HepG2 (cell line): ENCODE data around the gene CPSF4. TPM values are rescaled to one million over a fixed set of nuclear protein-coding genes. Genes with fewer than 3 reads are reported as not detected.

ENCODE experiments used
- ATAC-seq: fragments of 200-7000 bp; cut with Tn5 transposase; 3 replicates; pipeline ENCODE4 v1.9.1; 2020; ENCODE audit warnings: mild to moderate bottlenecking, moderate library complexity
- BruUV-seq: library from RNA; stranded (reverse); fragments of 400-500 nt; replicated peaks from 2 replicates; lab custom pipeline; 2021; lab: Mats Ljungman, UMichigan
- CTCF ChIA-PET: fragments of 300-600 bp; formaldehyde crosslinking; extraction: SDS; loops from one replicate; lab custom pipeline; 2021; ENCODE audit warnings: low total read pairs, inconsistent platforms, low intra/inter-chr PET ratio; lab: Yijun Ruan, JAX
- POLR2A ChIA-PET: fragments of 350-600 bp; sonication (Branson Sonifier 250); formaldehyde crosslinking; loops from one replicate; lab custom pipeline; 2020; ENCODE audit warnings: antibody characterized with exemption, inconsistent platforms; lab: Yijun Ruan, JAX
- DNase-seq: peaks from one replicate; pipeline ENCODE4 v3.0.0-alpha.2; 2015; ENCODE audit warnings: low spot score
- FAIRE-seq: peaks from 3 replicates; lab custom pipeline; 2011; peaks lifted over from hg19 to GRCh38; lab: Jason Lieb, UNC
- H2AFZ ChIP-seq: one replicate; pipeline ENCODE4 v1.6.1; 2011; ENCODE audit warnings: low read length, inconsistent platforms
- H3K27ac ChIP-seq: fragments of 300-600 bp; 3 replicates; pipeline ENCODE4 v1.8.0; 2011; ENCODE audit warnings: mixed run types, mild to moderate bottlenecking, mixed read lengths, low read length, inconsistent platforms; ENCODE audit not compliant: insufficient read depth; ENCODE audit errors: extremely low read length
- H3K27me3 ChIP-seq, 2 experiments: fragments of 200-600 bp in 1 of 2; 2 replicates in 1 of 2; 3 replicates in 1 of 2; pipeline versions ENCODE4 v1.6.0 to v1.8.0; 2011; ENCODE audit warnings: low read length in 2 of 2, mild to moderate bottlenecking in 2 of 2, moderate library complexity in 2 of 2, inconsistent platforms in 1 of 2; ENCODE audit not compliant: insufficient read depth in 2 of 2, control insufficient read depth in 1 of 2
- H3K36me3 ChIP-seq, 2 experiments: fragments of 200-600 bp in 1 of 2; replicated peaks in 1 of 2; 2 replicates in 1 of 2; 3 replicates in 1 of 2; pipeline versions ENCODE4 v1.5.1 to v1.8.0; 2011; ENCODE audit warnings: low read length in 2 of 2, inconsistent platforms in 1 of 2; ENCODE audit not compliant: insufficient read depth in 2 of 2, control insufficient read depth in 1 of 2
- H3K4me1 ChIP-seq: 2 replicates; pipeline ENCODE4 v1.5.1; 2012; ENCODE audit warnings: low read length, inconsistent platforms; ENCODE audit not compliant: insufficient read depth
- H3K4me2 ChIP-seq: 2 replicates; pipeline ENCODE4 v1.6.0; 2011; ENCODE audit warnings: low read depth, low read length, inconsistent platforms
- H3K4me3 ChIP-seq, 3 experiments: fragments of 200-600 bp in 1 of 3; sonication (generic), shearing (Covaris generic) in 1 of 3; replicated peaks in 1 of 3; 2 replicates each; pipeline ENCODE4 v1.5.1; 2011 to 2016; ENCODE audit warnings: low read length in 3 of 3, inconsistent platforms in 2 of 3, low read depth in 2 of 3, mild to moderate bottlenecking in 2 of 3, control low read depth in 1 of 3, mixed read lengths in 1 of 3; ENCODE audit not compliant: insufficient read depth in 1 of 3
- H3K79me2 ChIP-seq: one replicate; pipeline ENCODE4 v1.6.1; 2011; ENCODE audit warnings: low read length, inconsistent platforms; ENCODE audit not compliant: insufficient read depth
- H3K9ac ChIP-seq: 2 replicates; pipeline ENCODE4 v1.6.0; 2011; ENCODE audit warnings: mild to moderate bottlenecking, low read depth, low read length, inconsistent platforms; ENCODE audit not compliant: insufficient read depth
- H3K9me3 ChIP-seq: 2 replicates; pipeline ENCODE4 v1.5.1; 2012; ENCODE audit warnings: mild to moderate bottlenecking, low read length
- H4K20me1 ChIP-seq: 2 replicates; pipeline ENCODE4 v1.6.0; 2011; ENCODE audit warnings: inconsistent platforms, mild to moderate bottlenecking, low read length, moderate library complexity; ENCODE audit not compliant: insufficient read depth
- RBFOX2 ChIP-seq: fragments of 200-400 bp; formaldehyde crosslinking; IDR thresholded peaks from 2 replicates; pipeline ENCODE4 v1.6.1; 2017; ENCODE audit warnings: low read depth, mild to moderate bottlenecking, low read length
- ZBTB38 ChIP-seq: sonication (generic); formaldehyde crosslinking; IDR thresholded peaks from 2 replicates; pipeline ENCODE4 v1.5.1; 2020; ENCODE audit warnings: mild to moderate bottlenecking, missing genetic modification reagents
- ZSCAN20 ChIP-seq: sonication (generic); formaldehyde crosslinking; IDR thresholded peaks from 2 replicates; pipeline ENCODE4 v1.4.0; 2020; ENCODE audit warnings: missing genetic modification reagents, mild to moderate bottlenecking, borderline replicate concordance
- WGBS: methylation state at CpG from one replicate; pipeline ENCODE4 v1.1.6; 2017; ENCODE audit warnings: low lambda C conversion rate; 5-methylcytosine and 5-hydroxymethylcytosine counted together
- in situ Hi-C: cut with HindIII; loops from 2 replicates; pipeline ENCODE4 v1.10.0; 2017; ENCODE audit warnings: low pct_unique_long_range_greater_than_20kb; ENCODE audit not compliant: extremely low pct_ligation_motif_present
- intact Hi-C: fragments of 100-400 bp; cut with micrococcal nuclease; formaldehyde crosslinking; loops from one replicate; pipeline ENCODE4 v1.10.0; 2022; ENCODE audit not compliant: unreplicated experiment
- polyA plus RNA-seq, 8 experiments: library from polyadenylated mRNA; depleted of rRNA in 3 of 8; stranded (reverse) in 7 of 8; unstranded in 1 of 8; fragments of >200 nt; fragmentation: Illumina TruSeq in 4 of 8; extraction: Trizol in 4 of 8; gene quantifications; 2 replicates each; pipeline versions ENCODE4 v1.2.1 to v1.2.3, GENCODE V29; 2011 to 2016; ENCODE audit warnings: low read depth in 4 of 8, missing spikeins in 1 of 8, mixed read lengths in 1 of 8; ENCODE audit not compliant: insufficient read depth in 1 of 8
- total RNA-seq, 5 experiments: library from RNA; depleted of rRNA; stranded (reverse); fragments of >200 nt; fragmentation: Illumina TruSeq; extraction: Trizol; gene quantifications; 2 replicates each; pipeline ENCODE4 v1.2.3, GENCODE V29; 2016; ENCODE audit warnings: low read depth in 1 of 5
- TF ChIP-seq, protein P1 (sequence below): sonication (generic); formaldehyde crosslinking; IDR thresholded peaks from 2 replicates; pipeline ENCODE4 v1.8.1; 2023; ENCODE audit warnings: mild to moderate bottlenecking, missing genetic modification reagents

CPSF4 gene
- total and polyA plus RNA-seq, 2 of the 13 experiments (the other 11 are each of a cell fraction or from before 2014, with no cell fraction given), result 34.1 to 49.6 TPM

GRCh38 chr7:99396418-99397296 lies 42.1 kb upstream of the CPSF4 start:
- Histone ChIP-seq H3K4me2 (no peak overlapping the region), H3K79me2 (no peaks in the 10 kb centered on the region), H3K4me3 (no peak overlapping the region), H3K9ac (no peak overlapping the region), H2AFZ (no peak overlapping the region), H3K9me3 (no peaks in the 10 kb centered on the region), H3K4me1 (no peaks in the 10 kb centered on the region), H3K36me3 (peaks cover 33 to 83% of the 10 kb centered on the region in 2 experiments; a peak in 4 of 5 replicates), H3K27ac (no peak overlapping the region), H4K20me1 (no peaks in the 10 kb centered on the region), H3K27me3 (no peaks in the 10 kb centered on the region)
- WGBS, result 98% methylated on average over 20 of the region's 21 CpGs
- DNase-seq, result no peak
- ChIA-PET POLR2A (interaction anchor here (1.9 kb wide), 1 partner anchor 12 kb away, joined by 7 read pairs; the partner anchor contains the start of genes BUD31 and PDAP1), CTCF (interaction anchor here (0.6 kb wide), 1 partner anchor 17 kb away, joined by 4 read pairs; no protein-coding TSS in a partner anchor)
- FAIRE-seq, result no peak
- in situ Hi-C loops (no loop called here), intact Hi-C loops (no loop called here)
- no TSS peak for BruUV-seq
- no peak for ATAC-seq
- TF ChIP-seq ZBTB38 (CRISPR knock-in tag), result no peak
- TF ChIP-seq ZSCAN20 (CRISPR knock-in tag), result no peak
- TF ChIP-seq, protein P1, sequence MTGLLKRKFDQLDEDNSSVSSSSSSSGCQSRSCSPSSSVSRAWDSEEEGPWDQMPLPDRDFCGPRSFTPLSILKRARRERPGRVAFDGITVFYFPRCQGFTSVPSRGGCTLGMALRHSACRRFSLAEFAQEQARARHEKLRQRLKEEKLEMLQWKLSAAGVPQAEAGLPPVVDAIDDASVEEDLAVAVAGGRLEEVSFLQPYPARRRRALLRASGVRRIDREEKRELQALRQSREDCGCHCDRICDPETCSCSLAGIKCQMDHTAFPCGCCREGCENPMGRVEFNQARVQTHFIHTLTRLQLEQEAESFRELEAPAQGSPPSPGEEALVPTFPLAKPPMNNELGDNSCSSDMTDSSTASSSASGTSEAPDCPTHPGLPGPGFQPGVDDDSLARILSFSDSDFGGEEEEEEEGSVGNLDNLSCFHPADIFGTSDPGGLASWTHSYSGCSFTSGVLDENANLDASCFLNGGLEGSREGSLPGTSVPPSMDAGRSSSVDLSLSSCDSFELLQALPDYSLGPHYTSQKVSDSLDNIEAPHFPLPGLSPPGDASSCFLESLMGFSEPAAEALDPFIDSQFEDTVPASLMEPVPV (CRISPR knock-in tag), result no peak
- TF ChIP-seq RBFOX2, result peak; percentile 47
